Stimulated activated CD4-positive, alpha-beta T cell treated with anti-CD3 and anti-CD28 coated beads, Interleukin-4, amount 100 ng/mL, for 4 hours (primary cell): ENCODE data around the gene TNFRSF25.

Source experiments
- DNase-seq, 2 experiments: peaks; one replicate each; pipeline ENCODE4 v3.0.0-alpha.2; 2020

TNFRSF25 gene

GRCh38 chr1:6486433-6487011 lies 20.5 kb upstream of the TNFRSF25 start:
- peak; percentile 81 to 88 for DNase-seq

DNA sequence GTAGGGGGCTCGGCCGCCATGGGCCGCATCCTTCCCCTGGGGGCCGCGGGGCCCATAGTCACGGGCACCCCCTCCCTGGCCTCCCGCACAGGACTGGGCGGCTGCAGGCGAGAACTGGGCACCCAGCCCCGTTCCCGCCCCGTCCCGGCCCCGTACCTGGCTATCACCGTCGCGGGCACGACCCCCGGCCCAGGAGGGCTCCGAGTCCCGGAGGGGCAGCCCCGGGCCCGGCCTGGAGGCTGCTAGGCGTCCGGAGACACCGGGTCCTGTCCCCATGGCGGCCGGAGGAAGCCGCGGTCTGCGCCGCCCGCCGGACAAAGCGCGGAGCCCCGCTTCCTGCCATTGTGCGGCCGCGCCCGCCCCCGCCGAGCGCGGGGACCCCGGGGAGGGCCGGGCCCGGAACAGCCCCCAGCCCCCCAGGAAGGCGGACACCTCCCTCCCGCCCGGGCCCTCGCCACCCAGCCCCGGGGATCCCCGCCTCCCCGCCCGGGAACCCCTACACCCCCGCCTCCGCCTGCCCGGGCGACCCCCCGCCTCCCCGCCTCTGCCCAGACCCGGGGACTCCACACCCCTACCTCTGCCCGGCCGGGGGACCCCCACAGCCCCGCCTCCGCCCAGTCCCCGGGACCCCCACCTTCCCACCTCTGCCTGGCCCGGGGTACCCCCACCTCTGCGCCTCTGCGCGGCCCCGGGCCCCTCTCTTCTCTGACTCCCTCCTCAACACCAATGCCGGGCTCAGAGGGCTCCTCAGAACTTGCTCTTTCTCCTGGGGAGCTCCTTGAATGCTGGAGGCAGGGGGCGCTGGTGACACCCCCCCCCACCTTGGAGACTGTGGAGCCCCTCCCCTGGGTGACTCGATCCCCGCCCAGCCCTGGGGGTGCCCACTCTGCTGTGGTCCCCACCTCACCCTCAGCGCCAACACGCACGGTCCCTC lies 19.5 kb upstream of the TNFRSF25 start:
- no peak for DNase-seq

- DNase-seq, result no peak
Observed at GRCh38 chr1:6484826-6485167, 18.8 kb upstream of the TNFRSF25 start.

DNA sequence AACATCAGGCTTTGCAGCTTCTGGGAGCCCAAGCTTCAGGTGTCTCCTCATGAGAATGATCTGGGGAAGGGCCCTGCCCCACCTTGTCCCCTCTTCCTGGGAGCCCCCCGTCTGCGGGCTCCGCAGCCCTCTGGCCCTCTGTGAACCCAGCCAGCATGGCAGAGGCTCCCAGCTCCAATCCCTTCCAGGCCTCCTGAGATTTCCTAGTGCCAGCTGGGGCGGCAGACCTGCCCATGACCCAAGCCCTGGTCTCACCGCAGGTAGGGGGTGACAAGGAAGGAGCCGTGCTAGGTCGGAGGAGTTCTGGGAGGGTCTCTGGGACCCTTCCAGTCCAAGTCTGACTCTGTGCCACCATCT lies 17.8 kb upstream of the TNFRSF25 start:
- no peak for DNase-seq

DNA sequence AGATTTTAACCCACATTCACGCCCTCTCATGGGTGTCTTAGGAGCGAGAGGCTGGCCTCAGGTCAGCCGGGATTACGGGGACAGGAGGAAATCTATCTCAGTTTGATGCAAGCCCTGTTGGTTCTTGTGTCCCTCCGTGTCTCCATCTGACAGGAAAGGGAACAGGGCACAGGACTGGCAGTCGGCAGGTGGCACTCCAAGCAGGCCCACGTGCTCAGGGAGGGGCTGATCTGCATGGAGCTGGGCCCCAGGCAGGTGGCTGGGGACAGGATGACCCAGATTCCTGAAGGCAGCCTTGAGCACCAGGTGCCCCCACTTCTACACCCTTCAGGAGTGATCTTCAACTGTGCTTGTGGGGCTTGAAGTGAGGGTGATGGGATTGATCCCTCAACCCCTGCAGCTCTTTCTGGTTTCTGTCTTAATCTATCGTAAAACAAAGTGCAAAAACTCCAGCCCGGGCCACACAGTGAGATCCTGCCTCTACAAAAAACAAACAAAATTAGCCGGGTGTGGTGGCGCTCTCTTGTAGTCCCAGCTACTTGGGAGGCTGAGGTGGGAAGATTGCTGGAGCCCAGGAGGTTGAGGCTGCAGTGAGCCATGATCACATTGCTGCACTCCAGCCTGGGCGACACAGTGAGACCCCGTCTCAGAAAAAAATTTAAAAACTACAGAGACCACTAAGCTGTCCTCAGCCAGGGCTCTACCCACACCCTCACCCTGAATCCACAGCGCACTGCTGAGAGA lies 17.2 kb upstream of the TNFRSF25 start:
- DNase-seq, result no peak

DNA sequence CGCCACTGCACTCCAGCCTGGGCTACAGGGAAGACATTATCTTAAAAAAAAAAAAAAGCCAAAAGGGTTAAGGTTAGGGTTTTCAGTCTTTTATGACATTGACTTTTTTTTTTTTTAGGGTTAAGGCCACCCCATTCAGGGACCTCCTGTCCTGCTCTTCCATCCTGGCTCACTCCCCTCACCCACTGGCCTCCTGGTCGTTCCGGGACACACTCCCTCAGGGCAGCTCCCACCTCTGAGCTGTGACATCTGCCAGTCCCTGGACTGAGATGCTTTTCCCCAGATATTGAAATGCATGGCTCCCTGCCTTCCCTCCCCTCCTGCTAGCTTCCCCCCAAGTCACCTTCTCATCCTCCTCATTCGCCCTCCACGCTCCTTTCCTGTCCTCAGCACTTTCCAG lies 15.8 kb upstream of the TNFRSF25 start:
- DNase-seq, result no peak

GRCh38 chr1:6477039-6477820 lies 11.3 kb upstream of the TNFRSF25 start:
- no peak for DNase-seq

GRCh38 chr1:6476483-6476882 lies 10.5 kb upstream of the TNFRSF25 start:
- DNase-seq, result no peak

DNA sequence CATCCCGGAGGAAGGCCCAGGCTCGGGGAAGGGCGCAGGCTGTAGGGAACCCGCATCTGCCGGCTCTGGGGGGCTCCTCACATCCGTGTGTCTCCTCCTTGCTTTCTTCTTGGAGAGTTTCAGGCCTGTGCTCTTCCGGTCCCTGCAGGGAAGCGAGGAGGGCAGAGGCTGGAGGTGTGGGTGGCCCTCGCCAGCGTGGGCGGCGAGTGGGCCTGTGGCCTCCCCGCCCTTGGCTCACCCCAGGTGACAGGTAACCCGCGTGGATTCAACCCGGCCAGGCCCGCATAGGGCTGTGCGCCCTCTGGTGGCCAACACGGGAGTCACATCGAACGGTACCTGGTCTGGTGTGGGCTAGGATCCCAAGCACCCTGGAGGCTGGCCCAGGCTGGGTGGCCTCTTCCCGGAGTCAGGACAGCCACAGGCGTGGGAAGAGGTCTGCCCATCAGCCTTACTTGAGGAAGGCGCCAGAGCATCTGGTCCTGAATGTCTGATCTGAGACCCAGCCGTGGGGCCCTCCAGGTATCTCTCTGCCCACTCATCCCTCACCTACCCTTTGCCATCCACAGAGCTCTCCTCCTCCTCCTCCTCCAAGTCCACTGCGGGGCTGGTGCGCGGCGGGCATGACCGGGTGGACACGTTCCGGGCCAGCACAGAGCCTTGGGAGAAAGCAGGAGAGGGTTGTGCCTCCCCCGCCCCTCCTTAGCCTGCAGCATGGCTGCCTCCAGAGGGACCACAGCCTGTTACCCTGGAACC lies 9.6 kb upstream of the TNFRSF25 start:
- peak; percentile 73 to 77 for DNase-seq

DNA sequence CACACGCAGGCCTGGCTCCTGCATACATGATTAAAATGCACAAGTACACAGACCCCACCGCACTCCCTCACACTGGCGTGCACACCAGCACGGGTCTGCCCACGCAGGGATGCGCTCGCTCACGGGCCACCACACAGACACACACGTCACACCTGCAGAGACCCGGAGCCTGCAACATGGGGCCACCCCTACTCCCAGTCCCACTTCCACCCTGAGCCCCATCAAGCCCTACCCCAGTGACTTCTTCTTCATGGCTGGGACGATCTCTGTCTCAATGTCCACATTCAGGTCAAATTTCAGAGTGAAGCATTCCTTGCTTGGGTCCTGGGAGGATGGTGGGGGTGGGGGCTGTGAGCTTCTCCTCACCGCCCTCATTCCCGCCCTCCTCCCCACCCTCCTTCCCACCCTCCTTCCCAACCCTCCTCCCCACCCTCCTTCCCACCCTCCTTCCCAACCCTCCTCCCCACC lies 8.9 kb upstream of the TNFRSF25 start:
- no peak for DNase-seq

- no peak for DNase-seq
Observed at GRCh38 chr1:6473974-6474814, 8.2 kb upstream of the TNFRSF25 start.

DNA sequence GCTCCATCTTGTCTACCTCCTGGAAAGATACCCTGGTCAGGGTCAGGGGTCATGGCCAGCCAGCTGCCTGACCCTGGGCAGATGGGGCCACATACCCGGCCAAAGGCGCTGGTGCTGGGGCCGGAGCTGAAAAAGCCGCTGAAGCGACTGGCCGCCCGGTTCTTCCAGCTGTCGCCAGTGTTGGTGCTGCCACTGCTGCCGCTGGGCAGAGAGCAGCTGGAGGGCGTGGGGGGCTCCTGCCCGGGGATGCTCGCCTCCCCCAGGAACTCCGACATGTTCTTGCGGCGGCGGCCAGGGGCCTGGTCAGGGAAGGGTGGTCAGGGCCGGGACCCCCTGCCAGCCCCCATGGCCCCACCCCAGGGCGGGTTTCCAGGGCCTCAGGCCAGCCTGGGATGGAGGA lies 7.2 kb upstream of the TNFRSF25 start:
- DNase-seq, result no peak

DNA sequence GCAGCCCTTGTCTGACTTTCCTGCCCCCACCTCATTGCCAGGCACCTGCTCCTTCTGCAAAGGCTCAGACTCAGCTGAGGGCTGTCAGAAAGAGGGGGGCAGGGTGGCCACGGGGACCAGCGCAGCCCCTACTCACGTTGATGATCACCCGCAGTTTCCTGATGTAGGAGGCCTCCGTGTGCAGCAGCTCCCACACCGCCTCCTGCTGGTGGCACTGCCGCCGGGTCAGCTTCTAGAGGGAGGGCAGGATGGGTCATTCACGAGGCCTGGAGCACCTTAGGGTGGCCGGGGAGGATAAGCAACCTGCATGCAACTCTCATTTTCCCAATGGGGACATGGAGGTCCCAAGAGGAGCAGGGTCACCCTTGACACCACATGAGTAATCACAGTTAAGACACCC lies 6.4 kb upstream of the TNFRSF25 start:
- no peak for DNase-seq

- no peak for DNase-seq
Observed at GRCh38 chr1:6471970-6472368, 6.0 kb upstream of the TNFRSF25 start.

- peak in 1 of 2 experiments; percentile 38 for DNase-seq
Observed at GRCh38 chr1:6471086-6471969, 5.4 kb upstream of the TNFRSF25 start.

GRCh38 chr1:6470132-6471085 lies 4.4 kb upstream of the TNFRSF25 start:
- peak in 1 of 2 experiments; percentile 25 for DNase-seq

DNA sequence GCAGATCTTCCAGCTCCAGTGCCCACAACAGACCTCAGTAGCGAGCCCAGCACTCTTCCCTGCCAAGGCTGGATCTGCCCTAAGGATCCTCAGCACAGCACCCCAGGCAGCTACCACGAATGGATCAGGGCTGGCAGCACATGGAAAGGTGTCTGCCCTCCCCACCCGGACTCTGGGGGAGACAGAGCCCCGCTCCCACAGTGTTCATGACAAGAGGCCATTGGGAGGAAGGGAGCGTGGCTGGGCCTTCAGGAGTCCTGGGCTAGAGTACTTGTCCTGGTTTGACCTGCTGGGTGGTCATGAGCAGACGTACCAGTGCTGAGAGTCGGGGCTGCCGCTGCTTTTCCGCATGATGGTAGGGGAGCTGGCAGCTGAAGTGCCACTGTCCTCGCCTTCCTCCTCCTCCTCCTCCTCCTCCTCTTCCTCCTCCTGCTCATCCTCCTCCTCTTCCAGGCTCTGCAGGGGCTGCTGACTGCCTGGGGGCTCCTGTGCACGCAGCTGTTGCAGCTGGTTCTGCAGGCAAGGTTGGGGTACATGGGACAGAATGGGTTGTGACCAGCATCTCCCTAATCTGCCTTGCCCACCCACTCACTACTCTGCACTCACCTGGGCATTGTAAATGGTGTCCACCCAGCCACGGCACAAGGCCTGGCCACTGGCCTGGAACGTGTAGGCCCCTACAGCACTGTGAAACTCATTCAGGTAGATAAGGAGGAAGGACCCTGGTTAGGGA lies 2.9 kb upstream of the TNFRSF25 start:
- no peak for DNase-seq
